Calu3 (cell line): Measurements from ENCODE around the gene URM1. TPM values are rescaled to one million over a fixed set of nuclear protein-coding genes. Genes with fewer than 3 reads are reported as not detected.

Experiments used
- BruUV-seq: library from RNA; stranded (reverse); fragments of 400-500 nt; replicated peaks from 2 replicates; lab custom pipeline; 2021; lab: Mats Ljungman, UMichigan
- CTCF ChIA-PET: fragments of 300-600 bp; sonication (Branson Sonifier 250); formaldehyde crosslinking; loops from one replicate; lab custom pipeline; 2022; ENCODE audit warnings: antibody characterized with exemption; lab: Charles Lee
- DNase-seq: peaks from one replicate; pipeline ENCODE4 v3.0.0; 2022
- H3K27ac Mint-ChIP-seq: one replicate; pipeline ENCODE4 v1.8.0; 2022; ENCODE audit warnings: mixed read lengths; ENCODE audit not compliant: unreplicated experiment
- H3K27me3 Mint-ChIP-seq: one replicate; pipeline ENCODE4 v1.8.0; 2022; ENCODE audit warnings: mixed read lengths; ENCODE audit not compliant: unreplicated experiment
- H3K36me3 Mint-ChIP-seq: one replicate; pipeline ENCODE4 v1.8.0; 2022; ENCODE audit warnings: mild to moderate bottlenecking, moderate library complexity, mixed read lengths; ENCODE audit not compliant: insufficient read depth, unreplicated experiment
- H3K4me1 Mint-ChIP-seq: one replicate; pipeline ENCODE4 v1.8.0; 2022; ENCODE audit warnings: mild to moderate bottlenecking, low read depth, mixed read lengths; ENCODE audit not compliant: unreplicated experiment
- H3K4me3 Mint-ChIP-seq: one replicate; pipeline ENCODE4 v1.8.0; 2022; ENCODE audit warnings: mild to moderate bottlenecking, low read depth, moderate library complexity, mixed read lengths; ENCODE audit not compliant: unreplicated experiment
- H3K9me3 Mint-ChIP-seq: one replicate; pipeline ENCODE4 v1.8.0; 2022; ENCODE audit warnings: low read depth, mixed read lengths; ENCODE audit not compliant: unreplicated experiment
- CTCF ChIP-seq: fragments of 200-600 bp; IDR thresholded peaks from one replicate; pipeline ENCODE4 v1.8.0; 2022; ENCODE audit warnings: antibody characterized with exemption; ENCODE audit not compliant: unreplicated experiment
- intact Hi-C: fragments of 100-400 bp; cut with micrococcal nuclease; formaldehyde crosslinking; loops from one replicate; pipeline ENCODE4 v1.10.0; 2022; ENCODE audit not compliant: unreplicated experiment
- total RNA-seq: library from RNA; stranded (reverse); gene quantifications from 2 replicates; pipeline ENCODE4 v1.2.3, GENCODE V29; 2022

Gene URM1
- total RNA-seq, 1 experiment from 2014 or later, result 38.6 TPM

- Mint-ChIP-seq H3K27ac (no peak overlapping the region), H3K27me3 (no peaks in the 10 kb centered on the region), H3K4me3 (no peak overlapping the region), H3K9me3 (no peaks in the 10 kb centered on the region), H3K4me1 (no peaks in the 10 kb centered on the region), H3K36me3 (peaks cover 10% of the 10 kb centered on the region)
- TF ChIP-seq CTCF, result no peak
- DNase-seq, result no peak
- BruUV-seq, result no TSS peak
- CTCF ChIA-PET, result no interaction called here
- intact Hi-C loops, result no loop called here
These were observed 19.9 kb downstream of the URM1 start for GRCh38 chr9:128390813-128391711.

GRCh38 chr9:128391956-128392301 lies 20.8 kb downstream of the URM1 start:
- CTCF ChIA-PET, result no interaction called here
- no TSS peak for BruUV-seq
- no peak overlapping the region for H3K27ac Mint-ChIP-seq
- TF ChIP-seq CTCF, result no peak
- peaks cover 10% of the 10 kb centered on the region for H3K36me3 Mint-ChIP-seq
- no peaks in the 10 kb centered on the region for H3K9me3 Mint-ChIP-seq
- H3K4me1 Mint-ChIP-seq, result peaks cover 3% of the 10 kb centered on the region
- intact Hi-C loops, result no loop called here
- H3K27me3 Mint-ChIP-seq, result peaks cover 6% of the 10 kb centered on the region
- H3K4me3 Mint-ChIP-seq, result no peak overlapping the region
- no peak for DNase-seq

GRCh38 chr9:128392302-128393144 lies 21.3 kb downstream of the URM1 start:
- CTCF ChIA-PET, result no interaction called here
- no peak for DNase-seq
- Mint-ChIP-seq H3K27ac (no peak overlapping the region), H3K4me1 (peaks cover 9% of the 10 kb centered on the region), H3K27me3 (peaks cover 11% of the 10 kb centered on the region), H3K4me3 (no peak overlapping the region), H3K36me3 (peaks cover 10% of the 10 kb centered on the region), H3K9me3 (no peaks in the 10 kb centered on the region)
- TF ChIP-seq CTCF, result no peak
- intact Hi-C loops, result no loop called here
- no TSS peak for BruUV-seq

- CTCF ChIA-PET, result no interaction called here
- no peak for TF ChIP-seq CTCF
- H3K36me3 Mint-ChIP-seq, result peaks cover 10% of the 10 kb centered on the region
- BruUV-seq, result no TSS peak
- no peaks in the 10 kb centered on the region for H3K9me3 Mint-ChIP-seq
- H3K4me1 Mint-ChIP-seq, result peaks cover 13% of the 10 kb centered on the region
- no peak for DNase-seq
- intact Hi-C loops, result no loop called here
- peaks cover 18% of the 10 kb centered on the region for H3K27me3 Mint-ChIP-seq
- H3K4me3 Mint-ChIP-seq, result no peak overlapping the region
- no peak overlapping the region for H3K27ac Mint-ChIP-seq
These were observed 22.1 kb downstream of the URM1 start for GRCh38 chr9:128393145-128393775.
